HL-60 (cell line): Measurements from ENCODE around the gene SMPD4.
"Not testable (repeated sequence)": the region's sequence is repeated elsewhere in the genome, so short reads cannot be mapped to it uniquely, and the experiment has no call there.

Experiments
- GABPA ChIP-seq: IDR thresholded peaks from 2 replicates; pipeline ENCODE4 v1.6.1; 2012; ENCODE audit warnings: low read depth
- POLR2AphosphoS5 ChIP-seq: IDR thresholded peaks from 2 replicates; pipeline ENCODE4 v1.6.1; 2012; ENCODE audit warnings: low read depth
- SPI1 ChIP-seq: IDR thresholded peaks from 2 replicates; pipeline ENCODE4 v1.6.1; 2012; ENCODE audit warnings: low read depth, mild to moderate bottlenecking, borderline replicate concordance
- TF ChIP-seq, protein P1 (sequence below): IDR thresholded peaks from one replicate; pipeline ENCODE4 v1.5.1; 2011; ENCODE audit warnings: low read length, control low read depth, inconsistent platforms; ENCODE audit not compliant: insufficient read depth
- TF ChIP-seq, protein P2 (sequence below): IDR thresholded peaks from 2 replicates; pipeline ENCODE4 v1.6.1; 2012; ENCODE audit warnings: low read depth; ENCODE audit not compliant: insufficient replicate concordance

DNA sequence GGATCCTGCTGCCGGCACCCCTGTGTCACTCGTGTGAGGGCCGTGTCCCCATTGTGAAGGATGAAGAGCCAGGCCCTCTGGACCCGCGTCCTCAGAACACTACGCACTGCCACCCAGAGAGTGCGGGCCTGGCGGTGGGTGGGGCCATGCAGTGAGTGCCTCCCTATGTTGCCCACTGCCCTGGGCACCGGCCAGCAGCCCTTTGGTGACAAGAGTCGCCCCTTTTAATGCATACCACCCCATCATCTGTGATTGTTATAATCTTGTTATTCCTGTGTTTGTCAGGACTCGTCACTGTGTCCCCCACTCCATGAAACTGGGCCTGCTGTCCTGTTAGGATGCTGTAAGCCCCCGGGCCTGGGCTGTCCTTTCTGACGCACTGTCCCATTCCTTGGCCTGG, 43.1 kb downstream of the SMPD4 start:
- TF ChIP-seq, protein P1, sequence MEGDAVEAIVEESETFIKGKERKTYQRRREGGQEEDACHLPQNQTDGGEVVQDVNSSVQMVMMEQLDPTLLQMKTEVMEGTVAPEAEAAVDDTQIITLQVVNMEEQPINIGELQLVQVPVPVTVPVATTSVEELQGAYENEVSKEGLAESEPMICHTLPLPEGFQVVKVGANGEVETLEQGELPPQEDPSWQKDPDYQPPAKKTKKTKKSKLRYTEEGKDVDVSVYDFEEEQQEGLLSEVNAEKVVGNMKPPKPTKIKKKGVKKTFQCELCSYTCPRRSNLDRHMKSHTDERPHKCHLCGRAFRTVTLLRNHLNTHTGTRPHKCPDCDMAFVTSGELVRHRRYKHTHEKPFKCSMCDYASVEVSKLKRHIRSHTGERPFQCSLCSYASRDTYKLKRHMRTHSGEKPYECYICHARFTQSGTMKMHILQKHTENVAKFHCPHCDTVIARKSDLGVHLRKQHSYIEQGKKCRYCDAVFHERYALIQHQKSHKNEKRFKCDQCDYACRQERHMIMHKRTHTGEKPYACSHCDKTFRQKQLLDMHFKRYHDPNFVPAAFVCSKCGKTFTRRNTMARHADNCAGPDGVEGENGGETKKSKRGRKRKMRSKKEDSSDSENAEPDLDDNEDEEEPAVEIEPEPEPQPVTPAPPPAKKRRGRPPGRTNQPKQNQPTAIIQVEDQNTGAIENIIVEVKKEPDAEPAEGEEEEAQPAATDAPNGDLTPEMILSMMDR = not testable (repeated sequence)
- TF ChIP-seq POLR2AphosphoS5, SPI1, GABPA: not testable (repeated sequence)
- TF ChIP-seq, protein P2, sequence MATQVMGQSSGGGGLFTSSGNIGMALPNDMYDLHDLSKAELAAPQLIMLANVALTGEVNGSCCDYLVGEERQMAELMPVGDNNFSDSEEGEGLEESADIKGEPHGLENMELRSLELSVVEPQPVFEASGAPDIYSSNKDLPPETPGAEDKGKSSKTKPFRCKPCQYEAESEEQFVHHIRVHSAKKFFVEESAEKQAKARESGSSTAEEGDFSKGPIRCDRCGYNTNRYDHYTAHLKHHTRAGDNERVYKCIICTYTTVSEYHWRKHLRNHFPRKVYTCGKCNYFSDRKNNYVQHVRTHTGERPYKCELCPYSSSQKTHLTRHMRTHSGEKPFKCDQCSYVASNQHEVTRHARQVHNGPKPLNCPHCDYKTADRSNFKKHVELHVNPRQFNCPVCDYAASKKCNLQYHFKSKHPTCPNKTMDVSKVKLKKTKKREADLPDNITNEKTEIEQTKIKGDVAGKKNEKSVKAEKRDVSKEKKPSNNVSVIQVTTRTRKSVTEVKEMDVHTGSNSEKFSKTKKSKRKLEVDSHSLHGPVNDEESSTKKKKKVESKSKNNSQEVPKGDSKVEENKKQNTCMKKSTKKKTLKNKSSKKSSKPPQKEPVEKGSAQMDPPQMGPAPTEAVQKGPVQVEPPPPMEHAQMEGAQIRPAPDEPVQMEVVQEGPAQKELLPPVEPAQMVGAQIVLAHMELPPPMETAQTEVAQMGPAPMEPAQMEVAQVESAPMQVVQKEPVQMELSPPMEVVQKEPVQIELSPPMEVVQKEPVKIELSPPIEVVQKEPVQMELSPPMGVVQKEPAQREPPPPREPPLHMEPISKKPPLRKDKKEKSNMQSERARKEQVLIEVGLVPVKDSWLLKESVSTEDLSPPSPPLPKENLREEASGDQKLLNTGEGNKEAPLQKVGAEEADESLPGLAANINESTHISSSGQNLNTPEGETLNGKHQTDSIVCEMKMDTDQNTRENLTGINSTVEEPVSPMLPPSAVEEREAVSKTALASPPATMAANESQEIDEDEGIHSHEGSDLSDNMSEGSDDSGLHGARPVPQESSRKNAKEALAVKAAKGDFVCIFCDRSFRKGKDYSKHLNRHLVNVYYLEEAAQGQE = not testable (repeated sequence)
